IMR-90 (cell line): ENCODE measurements around the gene RNF32. TPM values are rescaled to one million over a fixed set of nuclear protein-coding genes. Genes with fewer than 3 reads are reported as not detected.
A peak's percentile ranks its signal among the peaks of the same experiment; 100 is the strongest.

Experiments used
- ATAC-seq: fragments of 200-7000 bp; cut with Tn5 transposase; 2 replicates; pipeline ENCODE4 v1.9.1; 2020; ENCODE audit warnings: low read depth, mild to moderate bottlenecking, moderate library complexity
- BruUV-seq: library from RNA; stranded (reverse); fragments of 400-500 nt; replicated peaks from 2 replicates; lab custom pipeline; 2021; lab: Mats Ljungman, UMichigan
- CTCF ChIA-PET: fragments of 300-600 bp; formaldehyde crosslinking; extraction: SDS; loops from one replicate; lab custom pipeline; 2021; ENCODE audit warnings: antibody characterized with exemption; lab: Yijun Ruan, JAX
- POLR2A ChIA-PET: fragments of 300-600 bp; sonication (Branson Sonifier 250); formaldehyde crosslinking; loops from one replicate; lab custom pipeline; 2022; ENCODE audit warnings: antibody characterized with exemption; ENCODE audit not compliant: unreplicated experiment; lab: Charles Lee
- DNase-seq: peaks from one replicate; pipeline ENCODE4 v3.0.0; 2013
- H2AFZ ChIP-seq: replicated peaks from 2 replicates; pipeline ENCODE3; 2013; ENCODE audit warnings: low read length, mild to moderate bottlenecking; ENCODE audit not compliant: poor library complexity
- H2AK5ac ChIP-seq: 2 replicates; pipeline ENCODE4 v1.6.1; 2013; ENCODE audit warnings: low read depth, low read length, inconsistent platforms
- H2AK9ac ChIP-seq: replicated peaks from 2 replicates; pipeline ENCODE3; 2013; ENCODE audit warnings: mild to moderate bottlenecking, low read depth, low read length, moderate library complexity; ENCODE audit not compliant: poor library complexity
- H2BK120ac ChIP-seq: 2 replicates; pipeline ENCODE4 v1.6.1; 2013; ENCODE audit warnings: low read depth, low read length, inconsistent platforms
- H2BK15ac ChIP-seq: 3 replicates; pipeline ENCODE4 v1.6.1; 2013; ENCODE audit warnings: low read depth, low read length, inconsistent platforms
- H2BK20ac ChIP-seq: 2 replicates; pipeline ENCODE4 v1.6.1; 2013; ENCODE audit warnings: low read depth, mild to moderate bottlenecking, inconsistent platforms, low read length, moderate library complexity
- H2BK5ac ChIP-seq: 2 replicates; pipeline ENCODE4 v1.6.1; 2013; ENCODE audit warnings: mild to moderate bottlenecking, low read depth, low read length, inconsistent platforms; ENCODE audit not compliant: poor library complexity, severe bottlenecking
- H3K14ac ChIP-seq: replicated peaks from 2 replicates; pipeline ENCODE4 v1.6.1; 2013; ENCODE audit warnings: low read depth, low read length, inconsistent platforms
- H3K18ac ChIP-seq: 2 replicates; pipeline ENCODE4 v1.6.1; 2013; ENCODE audit warnings: low read depth, low read length, control low read depth
- H3K23ac ChIP-seq: 2 replicates; pipeline ENCODE4 v1.6.1; 2013; ENCODE audit warnings: low read depth, low read length, inconsistent platforms
- H3K27ac ChIP-seq: 2 replicates; pipeline ENCODE4 v1.5.1; 2013; ENCODE audit warnings: mild to moderate bottlenecking, control low read depth, low read length; ENCODE audit not compliant: insufficient read depth
- H3K27me3 ChIP-seq: 2 replicates; pipeline ENCODE4 v1.6.1; 2013; ENCODE audit warnings: low read length; ENCODE audit not compliant: control insufficient read depth, insufficient read depth
- H3K36me3 ChIP-seq: 2 replicates; pipeline ENCODE4 v1.6.1; 2013; ENCODE audit warnings: low read length, mixed read lengths; ENCODE audit not compliant: control insufficient read depth, insufficient read depth
- H3K4ac ChIP-seq: 2 replicates; pipeline ENCODE4 v1.6.1; 2013; ENCODE audit warnings: low read depth, low read length, inconsistent platforms
- H3K4me1 ChIP-seq: 2 replicates; pipeline ENCODE4 v1.6.1; 2013; ENCODE audit warnings: low read length, mixed read lengths; ENCODE audit not compliant: control insufficient read depth, insufficient read depth
- H3K4me2 ChIP-seq: 2 replicates; pipeline ENCODE4 v1.6.1; 2013; ENCODE audit warnings: low read depth, mild to moderate bottlenecking, control low read depth, low read length, moderate library complexity
- H3K4me3 ChIP-seq: 2 replicates; pipeline ENCODE4 v1.5.1; 2013; ENCODE audit warnings: low read depth, mild to moderate bottlenecking, control low read depth, low read length, moderate library complexity; ENCODE audit not compliant: insufficient read depth
- H3K56ac ChIP-seq: 2 replicates; pipeline ENCODE4 v1.6.1; 2013; ENCODE audit warnings: low read length, inconsistent platforms; ENCODE audit not compliant: insufficient read depth; ENCODE audit errors: extremely low read depth
- H3K79me1 ChIP-seq, 2 experiments: 2 replicates each; pipeline ENCODE4 v1.6.1; 2013; ENCODE audit warnings: low read length in 2 of 2, inconsistent platforms in 1 of 2, low read depth in 1 of 2
- H3K9ac ChIP-seq: 2 replicates; pipeline ENCODE4 v1.6.1; 2013; ENCODE audit warnings: low read depth, low read length, control low read depth
- H3K9me1 ChIP-seq: 2 replicates; pipeline ENCODE4 v1.6.1; 2013; ENCODE audit warnings: low read length, inconsistent platforms; ENCODE audit not compliant: insufficient read depth
- H3K9me3 ChIP-seq: 2 replicates; pipeline ENCODE4 v1.6.1; 2013; ENCODE audit warnings: low read length; ENCODE audit not compliant: control insufficient read depth, insufficient read depth
- H4K20me1 ChIP-seq: 2 replicates; pipeline ENCODE4 v1.6.1; 2013; ENCODE audit warnings: low read length, inconsistent platforms; ENCODE audit not compliant: insufficient read depth
- H4K5ac ChIP-seq: 2 replicates; pipeline ENCODE4 v1.6.1; 2013; ENCODE audit warnings: mild to moderate bottlenecking, low read depth, low read length, control low read depth
- H4K8ac ChIP-seq, 2 experiments: 2 replicates each; pipeline ENCODE4 v1.6.1; 2013; ENCODE audit warnings: low read depth in 2 of 2, low read length in 2 of 2, control low read depth in 1 of 2, inconsistent platforms in 1 of 2
- H4K91ac ChIP-seq: 2 replicates; pipeline ENCODE4 v1.6.1; 2013; ENCODE audit warnings: low read depth, low read length, inconsistent platforms; ENCODE audit not compliant: insufficient read depth
- BHLHE40 ChIP-seq: fragments of 150-350 bp; IDR thresholded peaks from 2 replicates; pipeline ENCODE4 v1.6.1; 2016; ENCODE audit warnings: mild to moderate bottlenecking, low read depth, low read length
- CEBPB ChIP-seq: IDR thresholded peaks from 2 replicates; pipeline ENCODE4 v1.6.1; 2012; ENCODE audit warnings: low read depth, low read length, improper control_type of control experiment
- CHD1 ChIP-seq: IDR thresholded peaks from 2 replicates; pipeline ENCODE4 v1.6.1; 2012; ENCODE audit warnings: low read depth, low read length, improper control_type of control experiment
- CTCF ChIP-seq: conservative IDR thresholded peaks from 2 replicates; pipeline ENCODE4 v1.5.1; 2012; ENCODE audit warnings: mild to moderate bottlenecking, low read depth, low read length, improper control_type of control experiment
- ELK1 ChIP-seq: fragments of 150-350 bp; IDR thresholded peaks from 2 replicates; pipeline ENCODE4 v1.6.1; 2016; ENCODE audit warnings: low read depth, mild to moderate bottlenecking, low read length, moderate library complexity, borderline replicate concordance
- FOS ChIP-seq: fragments of 150-350 bp; IDR thresholded peaks from 2 replicates; pipeline ENCODE4 v1.6.1; 2016; ENCODE audit warnings: low read depth, low read length
- MAFK ChIP-seq: IDR thresholded peaks from 2 replicates; pipeline ENCODE4 v1.6.1; 2012; ENCODE audit warnings: low read depth, low read length, improper control_type of control experiment
- MAZ ChIP-seq: IDR thresholded peaks from 2 replicates; pipeline ENCODE4 v1.6.1; 2012; ENCODE audit warnings: low read depth, mild to moderate bottlenecking, low read length, improper control_type of control experiment, moderate library complexity, borderline replicate concordance
- MXI1 ChIP-seq: IDR thresholded peaks from 2 replicates; pipeline ENCODE4 v1.6.1; 2012; ENCODE audit warnings: low read depth, mild to moderate bottlenecking, low read length, moderate library complexity, borderline replicate concordance
- NFE2L2 ChIP-seq: fragments of 150-350 bp; IDR thresholded peaks from 2 replicates; pipeline ENCODE4 v1.6.1; 2016; ENCODE audit warnings: low read depth, mild to moderate bottlenecking, low read length
- POLR2A ChIP-seq: IDR thresholded peaks from 2 replicates; pipeline ENCODE4 v1.6.1; 2012; ENCODE audit warnings: mild to moderate bottlenecking, low read depth, low read length
- RAD21 ChIP-seq: IDR thresholded peaks from 2 replicates; pipeline ENCODE4 v1.6.1; 2012; ENCODE audit warnings: low read length, improper control_type of control experiment
- RCOR1 ChIP-seq: IDR thresholded peaks from 2 replicates; pipeline ENCODE4 v1.6.1; 2012; ENCODE audit warnings: mild to moderate bottlenecking, low read length, improper control_type of control experiment; ENCODE audit not compliant: insufficient replicate concordance
- RFX5 ChIP-seq: IDR thresholded peaks from 2 replicates; pipeline ENCODE4 v1.8.0; 2012; ENCODE audit warnings: low read depth, mild to moderate bottlenecking, low read length, moderate library complexity
- SMC3 ChIP-seq: fragments of 150-350 bp; IDR thresholded peaks from 2 replicates; pipeline ENCODE4 v1.6.1; 2016; ENCODE audit warnings: low read depth, mild to moderate bottlenecking, antibody characterized with exemption, low read length, moderate library complexity
- USF2 ChIP-seq: fragments of 150-350 bp; IDR thresholded peaks from 2 replicates; pipeline ENCODE4 v1.6.1; 2017; ENCODE audit warnings: mild to moderate bottlenecking, antibody characterized with exemption, low read length, low read depth
- WGBS, 2 experiments: methylation state at CpG; one replicate each; pipeline versions ENCODE4 v1.1.5 to v1.1.7; 2013; ENCODE audit warnings: missing lambda C conversion rate in 2 of 2; ENCODE audit not compliant: insufficient read length in 1 of 2; ENCODE audit errors: extremely low coverage in 2 of 2; 5-methylcytosine and 5-hydroxymethylcytosine counted together
- dilution Hi-C: fragments of 300-500 bp; cut with HindIII; formaldehyde crosslinking; loops from one replicate; pipeline ENCODE4 v1.14.3; 2018; ENCODE audit warnings: low sequenced_read_pairs; ENCODE audit not compliant: unreplicated experiment
- in situ Hi-C: fragments of 300-500 bp; cut with MboI; formaldehyde crosslinking; loops from 3 replicates; pipeline ENCODE4 v1.14.3; 2019; ENCODE audit warnings: low sequenced_read_pairs, inconsistent platforms, mixed read lengths
- intact Hi-C: fragments of 100-400 bp; cut with micrococcal nuclease; formaldehyde crosslinking; loops from 2 replicates; pipeline ENCODE4 v1.10.0; 2022
- polyA plus RNA-seq, 3 experiments: library from polyadenylated mRNA; depleted of rRNA; stranded (reverse); fragments of >200 nt; gene quantifications; 2 replicates each; pipeline ENCODE4 v1.2.3, GENCODE V29; 2012; ENCODE audit warnings: low replicate concordance in 1 of 3
- total RNA-seq: library from RNA; depleted of rRNA; stranded (reverse); fragments of >200 nt; gene quantifications from 2 replicates; pipeline ENCODE4 v1.2.3, GENCODE V29; 2012

RNF32 gene
- total and polyA plus RNA-seq, 2 of the 4 experiments (the other 2 are of a cell fraction), result 0.36 to 0.63 TPM

- Histone ChIP-seq H3K4ac (no peak overlapping the region), H3K4me3 (no peak overlapping the region), H2BK5ac (no peak overlapping the region), H3K18ac (no peak overlapping the region), H2AK5ac (no peak overlapping the region), H3K4me2 (no peak overlapping the region), H3K79me1 (no peaks in the 10 kb centered on the region), H3K9me1 (peaks cover 4% of the 10 kb centered on the region), H4K5ac (no peak overlapping the region), H4K8ac (no peak overlapping the region), H3K36me3 (no peaks in the 10 kb centered on the region), H2AFZ (no peak overlapping the region), H3K27ac (no peak overlapping the region), H3K14ac (no peak overlapping the region), H3K23ac (no peak overlapping the region), H3K56ac (no peak overlapping the region), H4K20me1 (no peaks in the 10 kb centered on the region), H3K9ac (no peak overlapping the region), H2BK20ac (no peak overlapping the region), H3K4me1 (no peaks in the 10 kb centered on the region; the same call in 1 of the 2 replicates), H3K9me3 (no peaks in the 10 kb centered on the region), H2AK9ac (no peak overlapping the region), H4K91ac (no peak overlapping the region), H2BK120ac (no peak overlapping the region), H3K27me3 (no peaks in the 10 kb centered on the region), H2BK15ac (no peak overlapping the region)
- no peak for TF ChIP-seq POLR2A
- no peak for TF ChIP-seq SMC3
- TF ChIP-seq BHLHE40, result no peak
- no peak for TF ChIP-seq CEBPB
- TF ChIP-seq ELK1, result no peak
- no peak for TF ChIP-seq MAZ
- TF ChIP-seq CHD1, result no peak
- no peak for TF ChIP-seq RFX5
- no peak for TF ChIP-seq MXI1
- TF ChIP-seq CTCF, result no peak
- TF ChIP-seq RAD21, result no peak
- TF ChIP-seq RCOR1, result no peak
- no peak for TF ChIP-seq USF2
- TF ChIP-seq FOS, result no peak
- TF ChIP-seq MAFK, result no peak
- TF ChIP-seq NFE2L2, result no peak
- peak; percentile 34 for DNase-seq
- intact Hi-C loops, result loop anchor here (5.0 kb wide), 1 partner anchor 854 kb away; no protein-coding TSS in a partner anchor
- ATAC-seq, result peak; percentile 57
- dilution Hi-C loops, result no loop called here
- CTCF ChIA-PET, result interaction anchor here (0.7 kb wide), 1 partner anchor 8 kb away, joined by 3 read pairs; no protein-coding TSS in a partner anchor
- BruUV-seq, result no TSS peak
- POLR2A ChIA-PET, result no interaction called here
- in situ Hi-C loops, result no loop called here
- WGBS, 2 experiments, result 60% methylated on average over 1 of the region's 4 CpGs; no CpG with 5 or more reads in 1 of the 2 experiments
These were observed 10.9 kb downstream of the RNF32 start for GRCh38 chr7:156651474-156651873.
